Fibroblast of skin of back (primary cell): ENCODE measurements around the gene CAPZA2.
"Not testable (repeated sequence)": the region's sequence is repeated elsewhere in the genome, so short reads cannot be mapped to it uniquely, and the experiment has no call there.

Source experiments
- DNase-seq: peaks from one replicate; pipeline ENCODE4 v3.0.0-alpha.2; 2013

Gene CAPZA2

DNA sequence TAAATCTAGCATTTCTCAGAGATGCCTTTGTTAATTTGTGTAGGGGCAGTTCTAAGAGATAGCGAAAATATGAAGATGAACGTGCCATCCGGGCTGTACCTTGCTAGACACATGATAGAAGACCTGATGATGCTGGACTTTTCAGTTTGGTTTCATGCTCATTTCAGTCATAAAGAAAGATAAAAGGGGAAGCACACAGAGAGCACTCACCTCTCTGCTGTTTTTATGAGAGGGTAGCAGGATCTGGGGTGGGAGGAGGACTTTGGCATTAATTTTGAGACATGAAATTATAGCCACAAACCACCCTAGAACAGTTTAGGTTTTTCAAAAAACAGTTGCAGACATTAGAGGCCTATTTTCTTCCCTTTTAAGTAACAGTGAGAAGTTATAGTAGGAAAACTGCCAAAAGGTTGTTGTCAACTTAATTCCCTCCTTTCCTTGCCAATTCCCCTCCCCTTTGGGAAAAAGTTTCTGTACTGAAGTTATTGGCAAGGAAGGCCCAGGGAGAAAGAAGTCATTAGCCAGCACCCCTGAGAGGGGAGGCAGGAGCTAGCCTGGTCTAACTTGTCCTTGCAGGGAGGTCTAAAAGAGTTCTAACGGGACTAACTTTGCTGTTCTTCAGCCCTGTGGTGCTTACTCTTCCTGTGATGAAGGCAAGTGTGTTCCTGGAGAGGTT, 93.6 kb downstream of the CAPZA2 start:
- no peak for DNase-seq

- no peak for DNase-seq
Measured at GRCh38 chr7:116956477-116956804, 94.1 kb downstream of the CAPZA2 start.

DNA sequence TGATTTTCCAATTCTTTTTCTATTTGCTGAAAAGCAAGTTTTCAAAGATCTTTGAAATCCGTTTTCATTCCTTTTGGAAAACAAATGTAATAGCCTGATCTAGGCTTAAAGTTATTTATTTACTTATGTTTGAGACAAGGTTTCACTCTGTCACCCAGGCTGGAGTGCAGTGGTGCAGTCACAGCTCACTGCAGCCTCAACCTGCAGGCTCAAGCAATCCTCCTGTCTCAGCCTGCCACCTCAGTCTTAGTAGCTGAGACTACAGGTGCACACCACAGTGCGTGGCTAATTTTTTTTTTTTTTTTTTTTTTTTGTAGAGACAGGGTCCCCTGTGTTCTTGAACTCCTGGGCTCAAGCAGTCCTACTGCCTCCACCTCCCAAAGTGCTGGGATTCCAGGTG, 95.5 kb downstream of the CAPZA2 start:
- no peak for DNase-seq

GRCh38 chr7:116961966-116962673, 99.7 kb downstream of the CAPZA2 start:
- not testable (repeated sequence) for DNase-seq

GRCh38 chr7:116963234-116963633, 100.8 kb downstream of the CAPZA2 start:
- no peak for DNase-seq

- no peak for DNase-seq
Measured at GRCh38 chr7:116966601-116967000, 104.2 kb downstream of the CAPZA2 start.

DNA sequence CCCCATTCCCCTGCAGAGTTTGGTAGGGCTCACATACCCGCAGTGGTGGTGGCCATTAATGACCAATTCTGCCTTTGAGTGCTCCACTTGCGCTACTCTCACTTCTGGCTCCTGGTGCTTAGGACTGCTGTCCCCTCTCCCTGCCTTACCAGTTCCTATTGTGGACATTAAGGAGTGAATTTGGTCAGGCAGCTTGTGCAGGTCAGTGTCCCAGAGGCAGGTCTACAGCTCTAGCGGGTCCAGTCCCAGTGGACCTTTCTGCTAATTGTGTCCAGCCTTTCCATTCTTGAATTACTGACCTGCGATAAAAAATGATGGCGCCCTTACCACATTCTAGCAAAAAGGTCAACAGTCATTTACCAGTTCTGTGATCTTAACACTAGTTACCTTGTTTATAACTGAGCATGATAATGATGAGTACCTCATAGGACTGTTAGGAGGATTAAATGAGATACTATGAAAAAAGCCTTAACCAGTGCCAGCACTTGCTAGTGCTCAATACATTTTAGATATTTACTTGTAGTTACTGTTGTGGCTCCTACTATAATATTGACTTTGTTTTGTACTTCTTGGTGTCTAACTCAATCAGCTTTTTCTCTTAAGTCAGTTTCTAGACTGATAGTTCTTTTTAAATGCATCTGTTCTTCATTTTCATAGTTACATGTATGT, 105.0 kb downstream of the CAPZA2 start:
- no peak for DNase-seq

- DNase-seq = no peak
Measured at GRCh38 chr7:116967983-116968382, 105.6 kb downstream of the CAPZA2 start.

GRCh38 chr7:116968631-116969030, 106.2 kb downstream of the CAPZA2 start:
- no peak for DNase-seq

DNA sequence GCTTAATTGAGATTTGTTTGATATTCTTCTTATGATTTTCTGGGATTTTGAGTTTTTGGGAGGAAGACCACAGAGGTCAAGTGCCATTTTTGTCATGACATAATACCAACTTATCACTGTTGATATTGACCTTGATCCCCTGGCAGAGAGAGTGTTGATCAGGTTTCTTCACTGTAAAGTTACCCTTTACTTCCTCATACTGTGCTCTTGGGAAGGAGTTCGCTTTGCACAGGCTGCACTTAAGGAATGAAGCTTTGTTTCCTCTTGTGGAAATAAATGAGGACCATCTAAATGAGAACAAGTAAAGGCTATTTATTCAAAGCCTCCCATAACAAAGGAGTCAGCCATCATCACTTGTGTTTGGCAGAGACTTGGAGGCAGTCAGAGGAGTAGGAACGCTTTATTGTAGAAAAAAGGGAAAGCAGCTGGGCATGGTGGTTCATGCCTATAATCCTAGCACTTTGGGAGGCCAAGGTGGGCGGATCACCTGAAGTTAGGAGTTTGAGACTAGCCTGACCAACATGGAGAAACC, 107.0 kb downstream of the CAPZA2 start:
- DNase-seq = no peak

GRCh38 chr7:116970238-116970910, 108.0 kb downstream of the CAPZA2 start:
- peak; percentile 6 for DNase-seq

GRCh38 chr7:116971153-116971552, 108.8 kb downstream of the CAPZA2 start:
- DNase-seq = not testable (repeated sequence)
